ENCODE data around the gene MAML3.

The MAML3 gene

GRCh38 chr4:139715746-139716391 is 438.1 kb downstream of the MAML3 start:
- Histone ChIP-seq H3K4me1 (ENCODE audit: insufficient read depth, low read length, severe bottlenecking) (no peaks in the 10 kb centered on the region), H2AFZ (ENCODE audit: low read length) (no peak overlapping the region), H3K27me3 (ENCODE audit: insufficient read depth, low read length) (no peaks in the 10 kb centered on the region), H3K79me2 (ENCODE audit: insufficient read depth, low read length) (no peaks in the 10 kb centered on the region), H3K9me2 (ENCODE audit: low read depth, low read length) (no peaks in the 10 kb centered on the region), H3K4me2 (ENCODE audit: low read length) (no peak overlapping the region), H3K27ac (ENCODE audit: low read depth, low read length, poor library complexity, severe bottlenecking) (no peak overlapping the region), H3K4me3 (ENCODE audit: low read depth, low read length, poor library complexity, severe bottlenecking) (no peak overlapping the region), H3K9ac (ENCODE audit: low read length) (no peak overlapping the region), H3K9me3 (ENCODE audit: low read length) (no peaks in the 10 kb centered on the region), H3K36me3 (ENCODE audit: insufficient read depth, low read length) (no peaks in the 10 kb centered on the region), H3F3A (ENCODE audit: insufficient read depth, low read length) (no peaks in the 10 kb centered on the region), H4K20me1 (ENCODE audit: insufficient read depth, low read length) (no peaks in the 10 kb centered on the region)
- TF ChIP-seq CTCF (IDR thresholded peaks at IDR 0.05; ENCODE audit: low read length) (no peak), EZH2 (IDR thresholded peaks at IDR 0.05; ENCODE audit: borderline replicate concordance, low read length) (no peak)

- Histone ChIP-seq H3F3A (ENCODE audit: insufficient read depth, low read length) (no peaks in the 10 kb centered on the region), H3K4me2 (ENCODE audit: low read length) (no peak overlapping the region)
- no peak for TF ChIP-seq EZH2 (IDR thresholded peaks at IDR 0.05; ENCODE audit: borderline replicate concordance, low read length)
- TF ChIP-seq CTCF (IDR thresholded peaks at IDR 0.05; ENCODE audit: low read length) = no peak
These were observed 441.1 kb downstream of the MAML3 start for GRCh38 chr4:139712882-139713281.

GRCh38 chr4:139711461-139711860 is 442.5 kb downstream of the MAML3 start:
- Histone ChIP-seq H3K36me3 (ENCODE audit: insufficient read depth, low read length) (no peaks in the 10 kb centered on the region), H3K27ac (ENCODE audit: low read depth, low read length, poor library complexity, severe bottlenecking) (no peak overlapping the region), H3K4me3 (ENCODE audit: low read depth, low read length, poor library complexity, severe bottlenecking) (no peak overlapping the region), H3K27me3 (ENCODE audit: insufficient read depth, low read length) (no peaks in the 10 kb centered on the region), H4K20me1 (ENCODE audit: insufficient read depth, low read length) (no peaks in the 10 kb centered on the region), H3K9me2 (ENCODE audit: low read depth, low read length) (no peaks in the 10 kb centered on the region), H3K4me1 (ENCODE audit: insufficient read depth, low read length, severe bottlenecking) (no peaks in the 10 kb centered on the region), H2AFZ (ENCODE audit: low read length) (no peak overlapping the region), H3K9me3 (ENCODE audit: low read length) (no peaks in the 10 kb centered on the region), H3K79me2 (ENCODE audit: insufficient read depth, low read length) (no peaks in the 10 kb centered on the region), H3F3A (ENCODE audit: insufficient read depth, low read length) (no peaks in the 10 kb centered on the region), H3K9ac (ENCODE audit: low read length) (no peak overlapping the region), H3K4me2 (ENCODE audit: low read length) (no peak overlapping the region)
- TF ChIP-seq CTCF (IDR thresholded peaks at IDR 0.05; ENCODE audit: low read length) = no peak
- no peak for TF ChIP-seq EZH2 (IDR thresholded peaks at IDR 0.05; ENCODE audit: borderline replicate concordance, low read length)

More at GRCh38 chr4:139712882-139713281, 441.1 kb downstream of the MAML3 start:
- Histone ChIP-seq H2AFZ (ENCODE audit: low read length) (no peak overlapping the region), H3K9ac (ENCODE audit: low read length) (no peak overlapping the region), H3K27ac (ENCODE audit: low read depth, low read length, poor library complexity, severe bottlenecking) (no peak overlapping the region), H3K27me3 (ENCODE audit: insufficient read depth, low read length) (no peaks in the 10 kb centered on the region), H3K36me3 (ENCODE audit: insufficient read depth, low read length) (no peaks in the 10 kb centered on the region), H3K79me2 (ENCODE audit: insufficient read depth, low read length) (no peaks in the 10 kb centered on the region), H3K9me3 (ENCODE audit: low read length) (no peaks in the 10 kb centered on the region), H4K20me1 (ENCODE audit: insufficient read depth, low read length) (no peaks in the 10 kb centered on the region), H3K4me3 (ENCODE audit: low read depth, low read length, poor library complexity, severe bottlenecking) (no peak overlapping the region), H3K9me2 (ENCODE audit: low read depth, low read length) (no peaks in the 10 kb centered on the region), H3K4me1 (ENCODE audit: insufficient read depth, low read length, severe bottlenecking) (no peaks in the 10 kb centered on the region)
